Tibial nerve (tissue), 4 donors: ENCODE results near the gene PXN.

Source experiments
- CTCF ChIP-seq, 5 experiments: fragments of 200-600 bp in 3 of 5; fragments of 450-650 bp in 2 of 5; sonication (generic) in 3 of 5; IDR thresholded peaks; one replicate each; pipeline ENCODE4 v1.5.1; 2016 to 2019; ENCODE audit warnings: antibody characterized with exemption in 5 of 5, mild to moderate bottlenecking in 3 of 5, moderate library complexity in 2 of 5
- EP300 ChIP-seq, 2 donors: sonication (generic); formaldehyde crosslinking; IDR thresholded peaks; one replicate each; pipeline ENCODE4 v1.6.1; 2017; ENCODE audit warnings: antibody characterized with exemption in 2 of 2, mild to moderate bottlenecking in 1 of 2
- POLR2A ChIP-seq, 2 donors: fragments of 450-650 bp; IDR thresholded peaks; one replicate each; pipeline ENCODE4 v1.6.1; 2017; ENCODE audit warnings: antibody characterized with exemption in 2 of 2, mild to moderate bottlenecking in 2 of 2, moderate library complexity in 2 of 2

DNA sequence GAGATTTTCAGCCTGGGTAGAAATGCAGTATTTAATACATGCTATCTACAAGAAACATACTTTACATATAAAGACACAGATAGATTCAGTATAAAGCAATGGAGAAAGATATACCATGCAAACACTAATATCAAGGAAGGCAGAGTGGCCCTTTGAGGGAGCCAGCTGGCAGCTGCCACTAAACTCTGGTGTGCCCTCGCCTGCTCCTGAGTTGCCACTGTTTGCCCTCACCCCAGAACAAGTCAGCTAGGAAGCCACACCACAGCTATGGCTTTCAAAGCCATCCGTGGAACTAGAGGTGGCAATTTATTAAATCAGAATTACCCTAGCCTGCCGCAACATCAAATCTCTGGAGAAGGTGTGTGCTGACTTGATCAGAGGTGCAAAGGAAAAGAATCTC, 18.3 kb downstream of the PXN start:
- TF ChIP-seq POLR2A (IDR thresholded peaks at IDR 0.05): no peak
- TF ChIP-seq CTCF (IDR thresholded peaks at IDR 0.05): no peak
- no peak for TF ChIP-seq EP300 (IDR thresholded peaks at IDR 0.05)
